NCI-H187 (cell line): ENCODE results near the gene BBS5.

Source experiments
- DNase-seq, 2 experiments: peaks; one replicate each; lab custom pipeline; 2025; lab: John Stamatoyannopoulos, UW

The BBS5 gene

GRCh38 chr2:169546756-169547155 is 67.5 kb downstream of the BBS5 start:
- DNase-seq: no peak
